ENCODE measurements around the gene NEUROD2. TPM values are rescaled to one million over a fixed set of nuclear protein-coding genes. Genes with fewer than 3 reads are reported as not detected.

Gene NEUROD2
- total RNA-seq, 1 experiment from 2014 or later: not detected

GRCh38 chr17:39612291-39612894, 4.7 kb upstream of the NEUROD2 start:
- H3K36me3 ChIP-seq (ENCODE audit: control insufficient read depth, insufficient read depth, low read length): no peaks in the 10 kb centered on the region
- H3K4me3 ChIP-seq (ENCODE audit: low read depth, low read length): no peak overlapping the region
- Mint-ChIP-seq H3K9me3 (ENCODE audit: unreplicated experiment) (no peaks in the 10 kb centered on the region), H3K4me3 (ENCODE audit: unreplicated experiment) (no peak overlapping the region), H3K4me1 (ENCODE audit: low read depth, unreplicated experiment) (no peaks in the 10 kb centered on the region), H3K27ac (ENCODE audit: unreplicated experiment) (no peak overlapping the region), H3K27me3 (ENCODE audit: insufficient read depth, unreplicated experiment) (peaks cover 22% of the 10 kb centered on the region), H3K36me3 (ENCODE audit: insufficient read depth, unreplicated experiment) (no peaks in the 10 kb centered on the region)
- BruUV-seq (replicated peaks): no TSS peak
- no peaks in the 10 kb centered on the region for H3K9me3 ChIP-seq
- intact Hi-C loops (cut with micrococcal nuclease; ENCODE audit: unreplicated experiment): no loop called here
- H3K4me1 ChIP-seq: 0 out of 2 replicates have a peak, but pooled peaks cover 3% of the 10 kb centered on the region
- ChIA-PET CTCF (interaction anchor here (2.9 kb wide), 1 partner anchor 9 kb away, joined by 9 read pairs; no protein-coding TSS in a partner anchor), POLR2A (no interaction called here)
- no peak for DNase-seq
- peaks cover 3% of the 10 kb centered on the region; the same call in 1 of the 2 replicates for H3K27me3 ChIP-seq (replicated peaks; ENCODE audit: control insufficient read depth, insufficient read depth, low read length)
- TF ChIP-seq, protein P1, sequence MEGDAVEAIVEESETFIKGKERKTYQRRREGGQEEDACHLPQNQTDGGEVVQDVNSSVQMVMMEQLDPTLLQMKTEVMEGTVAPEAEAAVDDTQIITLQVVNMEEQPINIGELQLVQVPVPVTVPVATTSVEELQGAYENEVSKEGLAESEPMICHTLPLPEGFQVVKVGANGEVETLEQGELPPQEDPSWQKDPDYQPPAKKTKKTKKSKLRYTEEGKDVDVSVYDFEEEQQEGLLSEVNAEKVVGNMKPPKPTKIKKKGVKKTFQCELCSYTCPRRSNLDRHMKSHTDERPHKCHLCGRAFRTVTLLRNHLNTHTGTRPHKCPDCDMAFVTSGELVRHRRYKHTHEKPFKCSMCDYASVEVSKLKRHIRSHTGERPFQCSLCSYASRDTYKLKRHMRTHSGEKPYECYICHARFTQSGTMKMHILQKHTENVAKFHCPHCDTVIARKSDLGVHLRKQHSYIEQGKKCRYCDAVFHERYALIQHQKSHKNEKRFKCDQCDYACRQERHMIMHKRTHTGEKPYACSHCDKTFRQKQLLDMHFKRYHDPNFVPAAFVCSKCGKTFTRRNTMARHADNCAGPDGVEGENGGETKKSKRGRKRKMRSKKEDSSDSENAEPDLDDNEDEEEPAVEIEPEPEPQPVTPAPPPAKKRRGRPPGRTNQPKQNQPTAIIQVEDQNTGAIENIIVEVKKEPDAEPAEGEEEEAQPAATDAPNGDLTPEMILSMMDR (IDR thresholded peaks at IDR 0.05; ENCODE audit: insufficient read depth in 1 of 2, low read depth in 1 of 2, low read length in 1 of 2, severe bottlenecking in 1 of 2, unreplicated experiment in 1 of 2): no peak

GRCh38 chr17:39611401-39612112, 3.8 kb upstream of the NEUROD2 start:
- Histone ChIP-seq H3K4me3 (ENCODE audit: low read depth, low read length) (no peak overlapping the region), H3K27me3 (replicated peaks; ENCODE audit: control insufficient read depth, insufficient read depth, low read length) (no peaks in the 10 kb centered on the region; the same call in 1 of the 2 replicates), H3K36me3 (ENCODE audit: control insufficient read depth, insufficient read depth, low read length) (no peaks in the 10 kb centered on the region), H3K9me3 (no peaks in the 10 kb centered on the region), H3K4me1 (0 out of 2 replicates have a peak, but pooled peaks cover 4% of the 10 kb centered on the region)
- TF ChIP-seq, protein P1 (IDR thresholded peaks at IDR 0.05; ENCODE audit: insufficient read depth in 1 of 2, low read depth in 1 of 2, low read length in 1 of 2, severe bottlenecking in 1 of 2, unreplicated experiment in 1 of 2): no peak
- H3K27me3 Mint-ChIP-seq (ENCODE audit: insufficient read depth, unreplicated experiment): peaks cover 27% of the 10 kb centered on the region
- no peak overlapping the region for H3K4me3 Mint-ChIP-seq (ENCODE audit: unreplicated experiment)
- no peaks in the 10 kb centered on the region for H3K9me3 Mint-ChIP-seq (ENCODE audit: unreplicated experiment)
- POLR2A ChIA-PET: no interaction called here
- H3K27ac Mint-ChIP-seq (ENCODE audit: unreplicated experiment): no peak overlapping the region
- CTCF ChIA-PET: interaction anchor here (2.9 kb wide), 1 partner anchor 10 kb away, joined by 9 read pairs; no protein-coding TSS in a partner anchor
- DNase-seq: no peak
- no peaks in the 10 kb centered on the region for H3K36me3 Mint-ChIP-seq (ENCODE audit: insufficient read depth, unreplicated experiment)
- intact Hi-C loops (cut with micrococcal nuclease; ENCODE audit: unreplicated experiment): no loop called here
- BruUV-seq (replicated peaks): no TSS peak
- no peaks in the 10 kb centered on the region for H3K4me1 Mint-ChIP-seq (ENCODE audit: low read depth, unreplicated experiment)

GRCh38 chr17:39609416-39610025, 1.8 kb upstream of the NEUROD2 start:
- peaks cover 2% of the 10 kb centered on the region; the same call in 1 of the 2 replicates for H3K27me3 ChIP-seq (replicated peaks; ENCODE audit: control insufficient read depth, insufficient read depth, low read length)
- no peak overlapping the region for H3K4me3 Mint-ChIP-seq (ENCODE audit: unreplicated experiment)
- peaks cover 14% of the 10 kb centered on the region; the same call in 1 of the 2 replicates for H3K4me1 ChIP-seq
- no peaks in the 10 kb centered on the region for H3K36me3 ChIP-seq (ENCODE audit: control insufficient read depth, insufficient read depth, low read length)
- no peaks in the 10 kb centered on the region for H3K9me3 ChIP-seq
- ChIA-PET CTCF (no interaction called here), POLR2A (no interaction called here)
- TF ChIP-seq, protein P1 (IDR thresholded peaks at IDR 0.05; ENCODE audit: insufficient read depth in 1 of 2, low read depth in 1 of 2, low read length in 1 of 2, severe bottlenecking in 1 of 2, unreplicated experiment in 1 of 2): no peak
- H3K4me1 Mint-ChIP-seq (ENCODE audit: low read depth, unreplicated experiment): no peaks in the 10 kb centered on the region
- no peak overlapping the region for H3K4me3 ChIP-seq (ENCODE audit: low read depth, low read length)
- no peaks in the 10 kb centered on the region for H3K9me3 Mint-ChIP-seq (ENCODE audit: unreplicated experiment)
- no peaks in the 10 kb centered on the region for H3K36me3 Mint-ChIP-seq (ENCODE audit: insufficient read depth, unreplicated experiment)
- peaks cover 23% of the 10 kb centered on the region for H3K27me3 Mint-ChIP-seq (ENCODE audit: insufficient read depth, unreplicated experiment)
- no TSS peak for BruUV-seq (replicated peaks)
- no peak overlapping the region for H3K27ac Mint-ChIP-seq (ENCODE audit: unreplicated experiment)
- intact Hi-C loops (cut with micrococcal nuclease; ENCODE audit: unreplicated experiment): no loop called here
- DNase-seq: no peak
